ENCODE data around the gene ADAM22.

Gene ADAM22

GRCh38 chr7:88215295-88215694 is 281.2 kb downstream of the ADAM22 start:
- H3K27ac ChIP-seq (ENCODE audit: low read depth, low read length), result no peak overlapping the region
- no peak overlapping the region for H3K9ac ChIP-seq (ENCODE audit: low read length in 5 of 5)
- no peaks in the 10 kb centered on the region for H3K9me3 ChIP-seq (ENCODE audit: control insufficient read depth in 5 of 5, low read length in 5 of 5)
- H3K36me3 ChIP-seq (ENCODE audit: control insufficient read depth in 5 of 5, insufficient read depth in 5 of 5, low read length in 5 of 5), result peaks cover 30 to 53% (median 32%) of the 10 kb centered on the region in 5 donors
- peaks cover 0 to 20% (median 17%) of the 10 kb centered on the region in 5 donors for H3K4me1 ChIP-seq (ENCODE audit: control insufficient read depth in 5 of 5, insufficient read depth in 5 of 5, low read length in 5 of 5)
- H3K27me3 ChIP-seq (ENCODE audit: control insufficient read depth in 5 of 5, insufficient read depth in 4 of 5, low read length in 5 of 5), result no peaks in the 10 kb centered on the region
- H3K4me3 ChIP-seq (ENCODE audit: low read depth in 1 of 5, low read length in 5 of 5), result no peak overlapping the region

GRCh38 chr7:88216276-88216675 is 282.2 kb downstream of the ADAM22 start:
- peaks cover 28 to 50% (median 31%) of the 10 kb centered on the region in 5 donors for H3K36me3 ChIP-seq (ENCODE audit: control insufficient read depth in 5 of 5, insufficient read depth in 5 of 5, low read length in 5 of 5)

GRCh38 chr7:88217675-88218428 is 283.8 kb downstream of the ADAM22 start:
- peak overlapping the region in 4 of 5 donors; percentile 4 to 93 (median 90) for H3K4me3 ChIP-seq (ENCODE audit: low read depth in 1 of 5, low read length in 5 of 5)
- peaks cover 16 to 34% (median 24%) of the 10 kb centered on the region in 5 donors for H3K36me3 ChIP-seq (ENCODE audit: control insufficient read depth in 5 of 5, insufficient read depth in 5 of 5, low read length in 5 of 5)
- H3K4me1 ChIP-seq (ENCODE audit: control insufficient read depth in 5 of 5, insufficient read depth in 5 of 5, low read length in 5 of 5), result peaks cover 0 to 27% (median 25%) of the 10 kb centered on the region in 5 donors
- H3K9ac ChIP-seq (ENCODE audit: low read length in 5 of 5), result peak overlapping the region in 3 of 5 donors; percentile 3 to 92 (median 87)
- peak overlapping the region; percentile 98 for H3K27ac ChIP-seq (ENCODE audit: low read depth, low read length)
- H3K27me3 ChIP-seq (ENCODE audit: control insufficient read depth in 5 of 5, insufficient read depth in 4 of 5, low read length in 5 of 5), result no peaks in the 10 kb centered on the region
- no peaks in the 10 kb centered on the region for H3K9me3 ChIP-seq (ENCODE audit: control insufficient read depth in 5 of 5, low read length in 5 of 5)

More at GRCh38 chr7:88216276-88216675, 282.2 kb downstream of the ADAM22 start:
- no peaks in the 10 kb centered on the region for H3K9me3 ChIP-seq (ENCODE audit: control insufficient read depth in 5 of 5, low read length in 5 of 5)
- H3K9ac ChIP-seq (ENCODE audit: low read length in 5 of 5), result no peak overlapping the region
- no peaks in the 10 kb centered on the region for H3K27me3 ChIP-seq (ENCODE audit: control insufficient read depth in 5 of 5, insufficient read depth in 4 of 5, low read length in 5 of 5)
- H3K4me1 ChIP-seq (ENCODE audit: control insufficient read depth in 5 of 5, insufficient read depth in 5 of 5, low read length in 5 of 5), result peaks cover 0 to 25% (median 25%) of the 10 kb centered on the region in 5 donors
- H3K4me3 ChIP-seq (ENCODE audit: low read depth in 1 of 5, low read length in 5 of 5), result no peak overlapping the region
- no peak overlapping the region for H3K27ac ChIP-seq (ENCODE audit: low read depth, low read length)

- H3K4me3 ChIP-seq (ENCODE audit: low read depth in 1 of 5, low read length in 5 of 5), result peak overlapping the region; percentile 83 to 93 (median 90)
- H3K9me3 ChIP-seq (ENCODE audit: control insufficient read depth in 5 of 5, low read length in 5 of 5), result no peaks in the 10 kb centered on the region
- H3K27me3 ChIP-seq (ENCODE audit: control insufficient read depth in 5 of 5, insufficient read depth in 4 of 5, low read length in 5 of 5), result no peaks in the 10 kb centered on the region
- peak overlapping the region; percentile 98 for H3K27ac ChIP-seq (ENCODE audit: low read depth, low read length)
- peaks cover 13 to 29% (median 22%) of the 10 kb centered on the region in 5 donors for H3K36me3 ChIP-seq (ENCODE audit: control insufficient read depth in 5 of 5, insufficient read depth in 5 of 5, low read length in 5 of 5)
- H3K4me1 ChIP-seq (ENCODE audit: control insufficient read depth in 5 of 5, insufficient read depth in 5 of 5, low read length in 5 of 5), result peaks cover 0 to 27% (median 25%) of the 10 kb centered on the region in 5 donors
- peak overlapping the region; percentile 3 to 92 (median 87) for H3K9ac ChIP-seq (ENCODE audit: low read length in 5 of 5)
Measured at GRCh38 chr7:88218429-88218745, 284.3 kb downstream of the ADAM22 start.

GRCh38 chr7:88218836-88219605 is 285.0 kb downstream of the ADAM22 start:
- Histone ChIP-seq H3K9ac (ENCODE audit: low read length in 5 of 5) (peak overlapping the region; percentile 3 to 92 (median 87)), H3K27ac (ENCODE audit: low read depth, low read length) (peak overlapping the region; percentile 98), H3K27me3 (ENCODE audit: control insufficient read depth in 5 of 5, insufficient read depth in 4 of 5, low read length in 5 of 5) (no peaks in the 10 kb centered on the region), H3K4me1 (ENCODE audit: control insufficient read depth in 5 of 5, insufficient read depth in 5 of 5, low read length in 5 of 5) (peaks cover 0 to 27% (median 25%) of the 10 kb centered on the region in 5 donors), H3K36me3 (ENCODE audit: control insufficient read depth in 5 of 5, insufficient read depth in 5 of 5, low read length in 5 of 5) (peaks cover 9 to 25% (median 19%) of the 10 kb centered on the region in 5 donors), H3K4me3 (ENCODE audit: low read depth in 1 of 5, low read length in 5 of 5) (peak overlapping the region; percentile 83 to 93 (median 90)), H3K9me3 (ENCODE audit: control insufficient read depth in 5 of 5, low read length in 5 of 5) (no peaks in the 10 kb centered on the region)

GRCh38 chr7:88219781-88220747 is 286.0 kb downstream of the ADAM22 start, which contains the start of gene SRI:
SRI (minus strand) TSS chr7:88220038; CDS start chr7:88220026, 12 bp downstream.
- H3K9me3 ChIP-seq (ENCODE audit: control insufficient read depth in 5 of 5, low read length in 5 of 5), result no peaks in the 10 kb centered on the region
- H3K27me3 ChIP-seq (ENCODE audit: control insufficient read depth in 5 of 5, insufficient read depth in 4 of 5, low read length in 5 of 5), result no peaks in the 10 kb centered on the region
- H3K4me1 ChIP-seq (ENCODE audit: control insufficient read depth in 5 of 5, insufficient read depth in 5 of 5, low read length in 5 of 5), result peaks cover 0 to 27% (median 25%) of the 10 kb centered on the region in 5 donors
- peaks cover 6 to 18% (median 12%) of the 10 kb centered on the region in 5 donors for H3K36me3 ChIP-seq (ENCODE audit: control insufficient read depth in 5 of 5, insufficient read depth in 5 of 5, low read length in 5 of 5)
- H3K4me3 ChIP-seq (ENCODE audit: low read depth in 1 of 5, low read length in 5 of 5), result peak within 1 kb of the TSS; percentile 89 to 93 (median 90)
- peak within 1 kb of the TSS; percentile 98 for H3K27ac ChIP-seq (ENCODE audit: low read depth, low read length)
- H3K9ac ChIP-seq (ENCODE audit: low read length in 5 of 5), result peak within 1 kb of the TSS; percentile 66 to 92 (median 87)

- no peak overlapping the region for H3K9ac ChIP-seq (ENCODE audit: low read length in 5 of 5)
- no peaks in the 10 kb centered on the region for H3K27me3 ChIP-seq (ENCODE audit: control insufficient read depth in 5 of 5, insufficient read depth in 4 of 5, low read length in 5 of 5)
- no peak overlapping the region for H3K4me3 ChIP-seq (ENCODE audit: low read depth in 1 of 5, low read length in 5 of 5)
- no peaks in the 10 kb centered on the region for H3K36me3 ChIP-seq (ENCODE audit: control insufficient read depth in 5 of 5, insufficient read depth in 5 of 5, low read length in 5 of 5)
- H3K27ac ChIP-seq (ENCODE audit: low read depth, low read length), result no peak overlapping the region
- peaks cover 0 to 21% (median 20%) of the 10 kb centered on the region in 5 donors for H3K4me1 ChIP-seq (ENCODE audit: control insufficient read depth in 5 of 5, insufficient read depth in 5 of 5, low read length in 5 of 5)
- no peaks in the 10 kb centered on the region for H3K9me3 ChIP-seq (ENCODE audit: control insufficient read depth in 5 of 5, low read length in 5 of 5)
Measured at GRCh38 chr7:88223265-88223664, 289.2 kb downstream of the ADAM22 start.

GRCh38 chr7:88224601-88225275 is 290.7 kb downstream of the ADAM22 start:
- Histone ChIP-seq H3K4me1 (ENCODE audit: control insufficient read depth in 5 of 5, insufficient read depth in 5 of 5, low read length in 5 of 5) (peaks cover 0 to 11% (median 10%) of the 10 kb centered on the region in 5 donors), H3K27ac (ENCODE audit: low read depth, low read length) (no peak overlapping the region), H3K9me3 (ENCODE audit: control insufficient read depth in 5 of 5, low read length in 5 of 5) (no peaks in the 10 kb centered on the region), H3K4me3 (ENCODE audit: low read depth in 1 of 5, low read length in 5 of 5) (no peak overlapping the region), H3K9ac (ENCODE audit: low read length in 5 of 5) (no peak overlapping the region), H3K36me3 (ENCODE audit: control insufficient read depth in 5 of 5, insufficient read depth in 5 of 5, low read length in 5 of 5) (no peaks in the 10 kb centered on the region), H3K27me3 (ENCODE audit: control insufficient read depth in 5 of 5, insufficient read depth in 4 of 5, low read length in 5 of 5) (no peaks in the 10 kb centered on the region)

GRCh38 chr7:88226201-88226600 is 292.1 kb downstream of the ADAM22 start:
- Histone ChIP-seq H3K27me3 (ENCODE audit: control insufficient read depth in 5 of 5, insufficient read depth in 4 of 5, low read length in 5 of 5) (no peaks in the 10 kb centered on the region), H3K4me3 (ENCODE audit: low read depth in 1 of 5, low read length in 5 of 5) (no peak overlapping the region), H3K36me3 (ENCODE audit: control insufficient read depth in 5 of 5, insufficient read depth in 5 of 5, low read length in 5 of 5) (no peaks in the 10 kb centered on the region), H3K4me1 (ENCODE audit: control insufficient read depth in 5 of 5, insufficient read depth in 5 of 5, low read length in 5 of 5) (peaks cover 0 to 8% (median 3%) of the 10 kb centered on the region in 5 donors), H3K9ac (ENCODE audit: low read length in 5 of 5) (no peak overlapping the region), H3K9me3 (ENCODE audit: control insufficient read depth in 5 of 5, low read length in 5 of 5) (no peaks in the 10 kb centered on the region), H3K27ac (ENCODE audit: low read depth, low read length) (no peak overlapping the region)
